Hematopoietic multipotent progenitor cell treated with erythropoietin and hydrocortisone succinate and interleukin-3 and kit ligand, for 4 days (in vitro differentiated cells): ENCODE measurements around the gene PTPRM.
"Not testable (repeated sequence)": the region's sequence is repeated elsewhere in the genome, so short reads cannot be mapped to it uniquely, and the experiment has no call there.

Experiments
- DNase-seq: peaks from one replicate; pipeline ENCODE4 v3.0.0-alpha.2; 2015

The PTPRM gene

DNA sequence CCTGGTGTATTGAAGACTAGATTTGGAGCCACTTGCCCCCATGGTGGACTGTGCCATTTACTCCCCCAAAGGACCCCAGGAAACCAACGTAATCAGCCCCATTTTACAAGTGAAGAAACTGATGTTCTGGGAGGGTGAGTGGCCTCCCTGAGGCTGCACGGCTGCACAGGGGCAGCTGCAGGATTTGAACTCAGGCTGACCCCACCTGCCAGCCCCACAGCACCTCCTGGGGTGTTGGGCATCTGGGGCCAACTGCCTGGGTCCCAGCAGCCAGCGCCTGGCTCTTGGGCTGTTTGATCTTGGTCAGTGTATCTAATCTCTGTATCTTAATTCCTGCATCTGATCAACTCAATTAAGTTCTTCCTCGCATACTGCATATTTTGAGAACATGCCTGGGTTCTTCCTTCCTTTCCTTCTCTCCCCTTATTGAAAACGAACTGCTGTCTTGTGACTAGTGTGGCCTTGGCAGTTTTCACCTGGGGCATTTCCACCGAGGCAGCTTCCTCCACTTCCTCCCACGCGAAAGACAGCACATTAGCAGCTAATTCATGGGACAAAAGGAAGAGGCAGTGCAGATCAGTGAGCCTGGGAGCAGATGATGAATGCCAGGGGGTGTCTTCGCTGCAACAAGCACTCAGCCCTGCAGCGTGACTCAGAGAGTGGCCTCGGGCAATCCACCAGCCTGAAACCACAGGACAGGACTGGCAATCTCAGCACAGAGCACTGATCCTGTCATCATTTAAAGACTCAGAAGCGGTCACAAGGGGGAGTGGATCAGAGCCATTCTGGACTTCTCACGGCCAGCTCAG is 858.0 kb downstream of the PTPRM start:
- DNase-seq: no peak

DNA sequence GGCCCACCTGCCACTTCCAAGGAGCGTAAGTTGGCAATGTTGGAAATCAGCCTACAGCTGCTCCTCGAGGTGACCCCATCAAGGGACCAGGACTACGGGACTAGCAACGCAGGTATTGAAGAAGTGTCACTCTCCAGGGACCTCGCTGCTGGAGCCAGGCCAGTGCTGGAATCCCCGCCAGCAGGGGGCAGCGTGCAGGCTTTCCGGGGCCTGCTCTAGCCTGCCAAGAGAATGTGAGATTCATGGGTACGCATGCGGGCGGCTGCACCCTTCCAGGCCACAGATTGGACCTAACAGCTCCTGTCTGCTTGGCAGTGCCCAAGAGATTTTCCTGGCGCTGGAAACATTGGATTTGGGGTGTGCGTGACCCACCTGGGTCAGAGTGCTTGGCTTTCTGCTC is 859.3 kb downstream of the PTPRM start:
- DNase-seq: peak; percentile 23

DNA sequence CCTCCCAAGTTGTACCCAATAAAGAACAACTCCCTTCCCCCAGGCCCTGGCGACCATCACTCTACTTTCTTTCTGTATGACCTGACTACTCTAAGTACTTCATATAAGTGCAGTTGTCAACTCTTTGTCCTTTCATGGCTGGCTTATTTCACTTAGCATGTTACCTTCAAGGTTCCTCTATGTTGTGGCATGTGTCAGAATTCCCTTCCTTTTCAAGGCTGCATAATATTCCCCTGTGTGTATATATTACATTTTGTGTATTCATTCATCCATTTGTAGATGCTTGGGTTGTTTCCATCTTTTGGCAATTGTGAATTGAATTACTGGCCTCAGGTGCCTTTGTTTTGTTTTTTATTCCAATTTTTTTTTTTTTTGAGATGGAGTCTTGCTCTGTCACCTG is 860.2 kb downstream of the PTPRM start:
- no peak for DNase-seq

DNA sequence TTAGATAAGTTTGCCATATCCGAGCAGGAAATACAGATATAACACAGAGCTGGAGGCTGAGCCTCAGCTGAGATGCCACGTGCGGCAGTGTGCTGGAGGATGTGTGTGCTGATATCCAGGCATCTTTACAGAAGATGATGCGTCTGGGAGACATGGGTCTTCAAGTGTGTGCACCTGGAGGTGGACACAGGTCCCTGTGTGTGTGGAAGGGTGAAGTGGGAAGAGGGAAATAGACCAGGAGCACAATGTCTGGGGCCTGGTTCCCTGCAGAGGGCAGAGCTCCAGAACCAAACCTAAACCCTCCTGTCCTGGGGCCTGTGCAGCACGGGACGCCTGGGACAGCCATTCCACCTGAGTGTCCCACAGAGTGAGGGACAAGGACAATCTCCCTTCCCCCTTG is 861.8 kb downstream of the PTPRM start:
- no peak for DNase-seq

DNA sequence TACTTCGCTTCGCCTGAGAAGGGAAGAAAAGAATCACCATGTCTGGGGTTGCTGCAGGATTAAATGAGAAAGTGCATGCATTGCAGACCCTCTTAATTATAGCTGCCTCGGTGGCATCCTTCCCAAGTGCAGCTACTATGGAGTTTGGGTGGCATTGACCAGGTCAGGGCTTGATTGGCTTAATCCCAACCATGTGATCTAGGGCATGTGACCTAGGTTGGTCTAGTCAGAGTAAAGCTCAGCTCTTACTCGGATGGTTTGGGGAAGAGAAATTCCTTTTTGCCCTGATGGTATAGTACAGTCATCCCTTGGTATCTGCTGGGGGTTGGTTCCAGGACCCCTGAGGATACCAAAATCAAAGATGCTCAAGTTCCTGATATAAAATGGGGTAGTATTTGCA is 863.9 kb downstream of the PTPRM start:
- DNase-seq: no peak

DNA sequence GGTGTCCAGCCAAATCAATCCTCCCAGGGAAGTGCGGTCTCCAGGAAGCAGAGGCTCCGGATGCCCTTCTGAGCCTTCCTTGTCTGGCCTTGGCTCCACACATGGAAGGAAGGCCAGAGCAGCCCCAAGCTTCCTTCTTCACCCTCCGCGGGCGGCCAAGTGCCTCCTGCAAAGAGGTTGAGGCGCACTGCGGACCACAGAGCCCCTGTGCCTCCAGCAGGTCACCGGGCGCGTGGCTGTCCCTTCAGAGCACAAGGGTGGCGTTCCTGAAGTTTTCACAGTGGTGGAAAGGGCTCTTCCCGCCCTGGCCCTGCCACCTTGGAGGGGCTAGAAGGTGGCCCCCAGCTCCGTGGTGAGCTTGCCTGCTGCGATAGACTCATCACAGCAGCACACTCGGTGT is 866.2 kb downstream of the PTPRM start:
- no peak for DNase-seq

DNA sequence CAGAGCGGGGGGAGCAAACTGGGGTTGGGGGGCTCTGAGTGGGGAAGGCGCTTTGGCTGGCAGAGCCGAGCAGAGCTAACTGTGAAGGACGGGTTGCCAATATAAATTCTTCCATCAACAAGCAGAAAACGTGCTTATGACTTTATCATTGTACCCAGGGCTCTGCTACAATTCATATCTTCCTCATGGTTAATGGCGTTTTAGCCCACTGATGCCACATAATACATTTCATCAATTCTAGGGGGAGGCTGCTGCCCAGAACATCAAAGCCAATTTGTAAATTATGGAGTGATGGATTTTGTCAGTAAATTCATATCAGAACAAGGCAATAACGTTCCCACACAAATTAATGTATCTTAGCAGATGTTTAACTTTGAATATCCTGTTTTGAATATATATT is 866.7 kb downstream of the PTPRM start:
- no peak for DNase-seq

DNA sequence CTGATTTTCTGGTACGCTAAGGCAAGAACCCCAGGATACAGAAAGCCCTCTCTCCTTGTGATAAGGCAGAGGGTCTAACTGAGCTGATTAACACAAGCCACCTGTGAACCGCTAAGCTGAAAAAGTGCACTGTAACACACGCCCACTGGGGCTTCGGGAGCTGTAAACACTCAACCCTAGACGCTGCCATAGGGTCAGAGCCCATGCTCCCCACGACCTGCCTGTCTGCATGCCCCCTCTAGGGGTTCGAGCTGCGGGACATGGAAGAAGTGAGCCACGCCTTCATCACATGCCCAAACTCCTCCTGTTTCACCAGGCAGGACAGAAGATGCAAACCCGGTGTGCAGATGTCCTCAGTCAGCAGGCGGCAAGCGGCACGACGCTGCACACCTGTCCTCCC is 868.3 kb downstream of the PTPRM start:
- no peak for DNase-seq

DNA sequence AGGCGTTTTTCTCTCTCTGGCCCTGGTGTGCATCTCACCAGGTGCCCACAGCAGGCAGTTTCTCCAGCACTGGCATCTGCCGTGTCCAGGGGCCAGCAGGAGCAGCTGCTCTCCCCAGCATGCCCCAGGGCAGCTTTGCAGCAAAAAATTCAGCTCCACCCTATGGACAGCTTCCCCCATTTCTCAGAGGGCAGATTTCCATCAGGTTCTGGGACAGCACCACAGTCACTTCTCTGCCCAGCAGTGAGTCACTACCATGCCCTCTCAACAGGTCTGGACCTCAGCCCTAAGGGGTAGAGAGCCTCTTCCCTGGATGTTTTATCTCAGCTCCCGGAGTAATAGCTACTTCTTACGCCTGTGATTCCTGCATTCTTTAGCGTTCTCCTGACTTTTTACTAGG is 871.9 kb downstream of the PTPRM start:
- DNase-seq: no peak

DNA sequence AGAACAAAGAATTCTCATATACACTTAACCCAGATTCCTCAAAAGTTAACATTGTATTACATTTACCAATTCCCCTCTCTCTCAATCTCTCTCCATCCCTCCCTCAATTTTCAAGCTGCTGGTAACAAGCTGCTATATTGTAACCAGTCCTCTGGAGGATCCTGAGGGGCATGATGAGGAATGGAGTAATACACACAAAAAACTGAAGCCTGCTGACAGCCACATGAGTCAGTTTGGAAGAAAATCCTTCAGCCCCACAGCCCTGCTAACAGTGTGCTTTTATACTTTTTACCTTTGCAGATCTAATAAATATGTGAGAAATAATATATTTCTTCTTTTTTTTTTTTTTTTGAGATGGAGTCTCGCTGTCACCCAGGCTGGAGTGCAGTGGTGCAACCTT is 876.4 kb downstream of the PTPRM start:
- no peak for DNase-seq

DNA sequence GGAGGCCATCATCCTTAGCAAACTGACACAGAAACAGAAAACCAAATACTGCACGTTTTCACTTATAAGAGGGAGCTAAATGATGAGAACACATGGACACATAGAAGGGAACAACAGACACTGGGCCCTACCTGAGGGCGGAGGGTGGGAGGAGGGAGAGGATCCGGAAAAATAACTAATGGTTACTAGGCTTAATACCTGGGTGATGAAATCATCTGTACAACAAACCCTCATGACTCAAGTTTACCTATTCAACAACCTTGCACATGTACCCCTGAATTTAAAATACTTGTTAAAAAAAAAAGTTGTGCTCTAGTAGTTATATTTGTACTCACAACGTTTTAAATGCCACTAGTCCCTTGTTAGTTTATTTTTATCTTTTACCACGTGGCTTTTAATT is 879.8 kb downstream of the PTPRM start:
- not testable (repeated sequence) for DNase-seq

DNA sequence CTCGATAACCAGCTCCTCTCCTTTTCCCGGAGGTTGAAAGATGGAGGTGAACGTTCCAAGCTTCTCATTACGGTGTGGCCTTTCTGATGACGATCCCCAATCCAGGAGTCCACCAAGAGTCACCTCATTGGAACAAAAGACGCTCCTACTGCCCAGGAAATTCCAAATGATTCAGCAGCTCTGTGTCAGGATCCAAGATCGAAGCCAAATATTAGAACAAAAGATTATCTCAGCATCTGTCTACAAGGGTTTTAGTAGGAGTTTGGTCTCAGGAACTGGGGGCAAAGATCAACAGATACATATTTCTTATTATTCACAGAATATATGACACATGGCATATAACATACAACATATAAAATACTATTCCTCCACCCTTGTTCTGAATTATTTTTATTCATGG is 881.0 kb downstream of the PTPRM start:
- no peak for DNase-seq

DNA sequence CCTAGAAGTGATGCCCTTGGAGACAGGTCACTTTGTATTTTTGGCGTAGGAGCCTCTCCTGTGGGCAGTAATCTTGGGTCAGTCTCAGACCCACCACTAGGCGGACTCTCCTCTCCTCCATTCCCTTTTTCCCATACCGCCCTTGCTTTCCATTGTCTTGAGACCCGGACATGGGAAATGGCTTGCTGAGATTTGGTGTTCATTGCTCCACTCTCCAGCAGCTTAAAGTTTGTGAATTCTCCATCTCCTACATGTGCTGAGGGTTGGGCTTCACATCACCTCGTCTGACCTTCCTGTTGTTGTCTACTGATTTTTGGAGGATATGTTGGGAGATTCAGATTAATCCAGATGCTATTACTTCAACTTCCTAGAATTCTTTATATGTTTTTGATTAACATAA is 882.9 kb downstream of the PTPRM start:
- peak; percentile 4 for DNase-seq

DNA sequence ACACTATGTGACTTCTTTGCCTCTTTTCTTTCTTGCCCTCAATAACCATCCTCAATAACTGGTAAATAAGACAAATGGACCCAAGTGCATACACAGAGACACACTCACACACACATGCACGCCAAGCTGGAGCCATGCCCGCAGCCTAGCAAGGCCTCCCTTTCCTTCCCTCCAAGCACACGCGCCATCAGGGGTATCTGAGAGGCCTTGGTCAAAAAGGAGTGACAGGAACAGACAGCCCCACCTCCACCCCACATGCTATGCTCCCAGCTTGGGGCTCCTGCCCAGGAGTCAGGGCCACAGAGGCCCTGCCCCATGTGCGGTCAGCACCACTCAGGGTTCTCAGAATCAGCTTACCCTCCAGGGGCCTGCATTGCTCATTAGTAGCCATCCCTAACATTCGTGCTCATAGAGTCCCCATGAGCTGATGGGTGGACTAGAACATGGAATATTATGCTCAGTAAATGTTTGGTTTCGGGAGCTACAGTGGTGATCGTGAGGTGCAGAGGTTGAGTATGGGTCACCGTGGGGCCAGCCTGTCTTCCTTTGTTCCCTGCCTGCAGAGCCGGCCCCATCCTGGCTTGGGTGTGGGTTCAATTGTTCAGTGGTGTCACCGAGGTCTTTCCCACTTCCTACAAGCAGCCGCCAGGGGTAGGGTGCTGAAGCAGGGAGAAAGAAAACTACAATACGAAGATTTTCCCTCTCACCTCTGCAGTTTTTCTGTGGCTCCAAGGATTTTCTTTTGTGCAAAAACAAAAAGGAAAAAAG is 884.0 kb downstream of the PTPRM start:
- DNase-seq: no peak

DNA sequence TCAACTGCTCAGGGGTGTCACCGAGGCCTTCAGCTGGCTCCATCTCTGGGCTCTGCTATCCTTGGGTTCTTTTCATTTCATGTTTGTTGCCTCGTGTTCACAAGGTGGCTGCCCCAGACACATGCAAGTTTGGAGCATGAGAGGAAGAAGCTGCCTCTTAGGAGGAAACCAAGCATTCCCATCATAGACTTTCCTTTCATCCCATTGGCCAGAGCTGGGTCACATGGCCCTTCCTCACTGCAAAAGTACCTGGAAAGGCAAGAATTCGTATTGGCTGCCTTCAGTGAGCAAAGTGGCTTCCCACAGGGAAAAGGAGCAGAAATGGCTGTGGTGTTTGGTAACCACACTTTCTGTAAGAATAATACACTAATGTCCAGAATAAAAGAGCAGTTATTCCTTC is 886.4 kb downstream of the PTPRM start:
- DNase-seq: peak; percentile 10

DNA sequence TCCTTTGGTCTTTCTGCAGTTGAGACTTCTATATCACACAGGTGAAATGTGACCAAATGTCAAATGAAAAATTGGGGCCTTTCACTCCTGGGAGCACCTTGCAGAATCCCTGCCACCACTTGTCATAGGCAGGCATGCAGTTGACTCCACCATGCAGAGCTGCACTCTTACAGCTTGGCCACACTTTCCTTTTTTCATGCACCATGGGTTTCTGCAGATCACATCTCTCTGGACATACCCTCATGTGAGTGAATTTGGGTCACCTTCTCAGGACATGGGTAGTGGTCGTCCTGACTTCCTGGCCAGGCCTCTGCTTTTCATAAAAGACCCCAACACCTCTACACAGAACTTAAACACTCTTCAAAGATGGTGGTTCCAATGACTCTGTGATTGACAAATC is 887.0 kb downstream of the PTPRM start:
- no peak for DNase-seq

DNA sequence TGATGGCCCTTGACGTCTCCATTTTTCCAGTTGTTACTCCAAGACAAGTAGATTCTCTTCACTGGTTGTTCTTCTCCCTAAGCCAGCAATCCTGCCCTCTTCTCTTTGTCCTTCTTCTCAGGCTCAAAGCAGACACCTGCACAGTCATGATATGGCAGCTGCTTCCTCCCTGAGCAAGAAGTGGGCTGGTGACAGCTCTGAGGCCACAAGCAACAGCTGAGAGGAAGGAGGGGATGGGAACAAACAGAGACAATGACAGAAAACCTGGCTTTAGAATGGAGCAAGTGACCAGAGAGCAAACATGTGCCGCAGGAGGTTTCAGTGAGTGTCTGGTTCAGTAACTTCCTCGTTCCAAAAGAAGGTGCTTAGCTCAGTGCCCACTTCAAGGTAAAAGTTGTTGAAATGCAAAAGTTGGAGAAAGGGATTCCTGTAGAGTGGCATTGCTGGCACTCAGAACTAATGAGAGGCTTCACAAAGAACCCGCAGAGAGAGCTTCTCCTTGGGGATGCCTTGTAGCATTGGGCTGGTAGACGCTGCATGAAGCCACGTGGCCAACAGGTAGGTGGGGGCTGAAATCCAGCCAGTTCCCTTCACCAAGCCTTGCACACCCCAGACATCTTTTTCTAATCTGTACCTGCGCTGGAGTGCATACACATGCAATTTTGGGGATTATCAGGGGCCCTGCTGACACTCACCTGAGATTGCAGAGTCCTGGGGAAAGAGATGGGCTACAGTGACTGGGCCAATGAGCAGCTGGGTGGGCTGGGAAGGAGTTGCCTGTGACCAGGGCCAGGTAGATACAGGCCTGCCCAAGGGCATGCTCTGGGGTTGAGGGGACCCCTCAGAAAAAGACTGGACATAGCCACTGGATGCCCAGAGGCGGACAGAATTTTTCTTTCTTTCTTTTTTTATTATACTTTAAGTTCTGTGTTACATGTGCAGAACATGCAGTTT is 888.8 kb downstream of the PTPRM start:
- peak; percentile 28 for DNase-seq
